ENCODE data around the gene CBARP. TPM values are rescaled to one million over a fixed set of nuclear protein-coding genes. Genes with fewer than 3 reads are reported as not detected.

CBARP gene
- total RNA-seq, 1 donor from 2014 or later: 26.2 TPM

GRCh38 chr19:1267477-1268225 is 29.8 kb upstream of the CBARP start:
- no peaks in the 10 kb centered on the region for H3K9me3 Mint-ChIP-seq
- H3K36me3 Mint-ChIP-seq (ENCODE audit: low read depth): peaks cover 13% of the 10 kb centered on the region
- H3K4me3 Mint-ChIP-seq: peak overlapping the region; percentile 80
- DNase-seq (ENCODE audit: low read depth, low spot score): no peak
- peak overlapping the region; percentile 62 for H3K27ac Mint-ChIP-seq (ENCODE audit: unreplicated experiment)
- peaks cover 72% of the 10 kb centered on the region for H3K4me1 Mint-ChIP-seq
- TF ChIP-seq CTCF (conservative IDR thresholded peaks at IDR 0.05): no peak
- peaks cover 25% of the 10 kb centered on the region for H3K27me3 Mint-ChIP-seq (ENCODE audit: low read depth)

GRCh38 chr19:1266916-1267476 is 29.2 kb upstream of the CBARP start:
- DNase-seq (ENCODE audit: low read depth, low spot score): peak; percentile 89
- H3K27ac Mint-ChIP-seq (ENCODE audit: unreplicated experiment): peak overlapping the region; percentile 62
- H3K9me3 Mint-ChIP-seq: no peaks in the 10 kb centered on the region
- TF ChIP-seq CTCF (conservative IDR thresholded peaks at IDR 0.05): peak; percentile 97
- peaks cover 24% of the 10 kb centered on the region for H3K27me3 Mint-ChIP-seq (ENCODE audit: low read depth)
- peaks cover 72% of the 10 kb centered on the region for H3K4me1 Mint-ChIP-seq
- peaks cover 12% of the 10 kb centered on the region for H3K36me3 Mint-ChIP-seq (ENCODE audit: low read depth)
- H3K4me3 Mint-ChIP-seq: peak overlapping the region; percentile 80

- H3K4me3 Mint-ChIP-seq: peak overlapping the region; percentile 86
- peaks cover 30% of the 10 kb centered on the region for H3K27me3 Mint-ChIP-seq (ENCODE audit: low read depth)
- no peak for TF ChIP-seq CTCF (conservative IDR thresholded peaks at IDR 0.05)
- H3K4me1 Mint-ChIP-seq: peaks cover 72% of the 10 kb centered on the region
- H3K9me3 Mint-ChIP-seq: no peaks in the 10 kb centered on the region
- no peak overlapping the region for H3K27ac Mint-ChIP-seq (ENCODE audit: unreplicated experiment)
- H3K36me3 Mint-ChIP-seq (ENCODE audit: low read depth): peaks cover 7% of the 10 kb centered on the region
- DNase-seq (ENCODE audit: low read depth, low spot score): peak; percentile 56
Measured at GRCh38 chr19:1266129-1266915, 28.5 kb upstream of the CBARP start.

- Mint-ChIP-seq H3K9me3 (no peaks in the 10 kb centered on the region), H3K27ac (ENCODE audit: unreplicated experiment) (no peak overlapping the region), H3K27me3 (ENCODE audit: low read depth) (peaks cover 27% of the 10 kb centered on the region), H3K4me1 (peaks cover 68% of the 10 kb centered on the region), H3K4me3 (peak overlapping the region; percentile 86), H3K36me3 (ENCODE audit: low read depth) (peaks cover 4% of the 10 kb centered on the region)
- no peak for DNase-seq (ENCODE audit: low read depth, low spot score)
- no peak for TF ChIP-seq CTCF (conservative IDR thresholded peaks at IDR 0.05)
Measured at GRCh38 chr19:1265615-1266128, 27.9 kb upstream of the CBARP start.

- H3K4me1 Mint-ChIP-seq: peaks cover 62% of the 10 kb centered on the region
- no peaks in the 10 kb centered on the region for H3K9me3 Mint-ChIP-seq
- H3K27ac Mint-ChIP-seq (ENCODE audit: unreplicated experiment): peak overlapping the region; percentile 71
- peaks cover 28% of the 10 kb centered on the region for H3K27me3 Mint-ChIP-seq (ENCODE audit: low read depth)
- peak overlapping the region; percentile 86 for H3K4me3 Mint-ChIP-seq
- no peak for TF ChIP-seq CTCF (conservative IDR thresholded peaks at IDR 0.05)
- H3K36me3 Mint-ChIP-seq (ENCODE audit: low read depth): no peaks in the 10 kb centered on the region
- no peak for DNase-seq (ENCODE audit: low read depth, low spot score)
Measured at GRCh38 chr19:1264801-1265614, 27.2 kb upstream of the CBARP start.
